Epithelial cell of esophagus (primary cell): ENCODE data around the gene PTPN14.
"Not testable (repeated sequence)": the region's sequence is repeated elsewhere in the genome, so short reads cannot be mapped to it uniquely, and the experiment has no call there.

Experiments
- DNase-seq: peaks from one replicate; pipeline ENCODE4 v3.0.0; 2010; ENCODE audit warnings: low read depth
- H3K4me3 ChIP-seq: 2 replicates; pipeline ENCODE4 v1.5.1; 2011; ENCODE audit warnings: mild to moderate bottlenecking, low read length, control low read depth
- CTCF ChIP-seq: IDR thresholded peaks from 2 replicates; pipeline ENCODE4 v1.5.1; 2011; ENCODE audit warnings: low read depth, mild to moderate bottlenecking, low read length, control low read depth, inconsistent platforms; ENCODE audit not compliant: insufficient read depth; ENCODE audit errors: missing control alignments

PTPN14 gene

GRCh38 chr1:214525535-214526019 lies 25.8 kb downstream of the PTPN14 start:
- no peak overlapping the region for H3K4me3 ChIP-seq
- peak; percentile 78 for DNase-seq
- no peak for TF ChIP-seq CTCF

- no peak overlapping the region for H3K4me3 ChIP-seq
- no peak for DNase-seq
- TF ChIP-seq CTCF: no peak
These were observed 26.6 kb downstream of the PTPN14 start for GRCh38 chr1:214524824-214525223.

- no peak overlapping the region for H3K4me3 ChIP-seq
- DNase-seq: no peak
- TF ChIP-seq CTCF: no peak
These were observed 28.1 kb downstream of the PTPN14 start for GRCh38 chr1:214523124-214523824.

GRCh38 chr1:214521458-214521857 lies 29.9 kb downstream of the PTPN14 start:
- not testable (repeated sequence) for H3K4me3 ChIP-seq, DNase-seq

- DNase-seq: no peak
- no peak overlapping the region for H3K4me3 ChIP-seq
- no peak for TF ChIP-seq CTCF
These were observed 30.7 kb downstream of the PTPN14 start for GRCh38 chr1:214520544-214521165.

GRCh38 chr1:214518361-214518760 lies 33.0 kb downstream of the PTPN14 start:
- DNase-seq: no peak
- TF ChIP-seq CTCF: no peak
- no peak overlapping the region for H3K4me3 ChIP-seq

- TF ChIP-seq CTCF: no peak
- peak; percentile 43 for DNase-seq
- H3K4me3 ChIP-seq: no peak overlapping the region
These were observed 34.7 kb downstream of the PTPN14 start for GRCh38 chr1:214516434-214517326.
